Stimulated activated CD8-positive, alpha-beta memory T cell treated with anti-CD3 and anti-CD28 coated beads, Interleukin-15, amount 100 ng/mL, for 4 hours (primary cell): ENCODE results near the gene PPP1R15B.

ENCODE experiments used
- DNase-seq, 2 donors: peaks; one replicate each; pipeline ENCODE4 v3.0.0-alpha.2; 2020; ENCODE audit warnings: low read depth in 2 of 2

PPP1R15B gene

GRCh38 chr1:204420039-204421004 lies 8.7 kb upstream of the PPP1R15B start:
- no peak for DNase-seq

- DNase-seq, result no peak
Measured at GRCh38 chr1:204419064-204419403, 7.4 kb upstream of the PPP1R15B start.

- DNase-seq, result no peak
Measured at GRCh38 chr1:204418174-204419063, 6.8 kb upstream of the PPP1R15B start.

GRCh38 chr1:204417074-204417997 lies 5.7 kb upstream of the PPP1R15B start:
- peak in 1 of 2 donors; percentile 39 for DNase-seq

GRCh38 chr1:204416589-204417073 lies 5.0 kb upstream of the PPP1R15B start:
- no peak for DNase-seq

GRCh38 chr1:204415351-204415750 lies 3.7 kb upstream of the PPP1R15B start:
- DNase-seq, result no peak

- no peak for DNase-seq
Measured at GRCh38 chr1:204414016-204414415, 2.4 kb upstream of the PPP1R15B start.

- no peak for DNase-seq
Measured at GRCh38 chr1:204413170-204413535, 1.5 kb upstream of the PPP1R15B start.

- no peak for DNase-seq
Measured at GRCh38 chr1:204410688-204411450, 748 bp downstream of the PPP1R15B start.

- no peak for DNase-seq
Measured at GRCh38 chr1:204409836-204410687, 1.6 kb downstream of the PPP1R15B start.

GRCh38 chr1:204409123-204409522 lies 2.5 kb downstream of the PPP1R15B start:
- no peak for DNase-seq

- no peak for DNase-seq
Measured at GRCh38 chr1:204408602-204409001, 3.0 kb downstream of the PPP1R15B start.

GRCh38 chr1:204408074-204408507 lies 3.5 kb downstream of the PPP1R15B start:
- no peak for DNase-seq

- DNase-seq, result no peak
Measured at GRCh38 chr1:204407295-204407971, 4.2 kb downstream of the PPP1R15B start.

GRCh38 chr1:204406621-204407020 lies 5.0 kb downstream of the PPP1R15B start:
- no peak for DNase-seq

GRCh38 chr1:204405988-204406387 lies 5.6 kb downstream of the PPP1R15B start:
- no peak for DNase-seq

GRCh38 chr1:204404629-204405028 lies 7.0 kb downstream of the PPP1R15B start:
- no peak for DNase-seq

- DNase-seq, result no peak
Measured at GRCh38 chr1:204402391-204402790, 9.2 kb downstream of the PPP1R15B start.

- DNase-seq, result no peak
Measured at GRCh38 chr1:204401730-204402129, 9.9 kb downstream of the PPP1R15B start.
